ENCODE data around the gene CD40LG.

Gene CD40LG

GRCh38 chrX:136708348-136708747 lies 60.4 kb downstream of the CD40LG start:
- no peak for DNase-seq
